Measurements from ENCODE around the gene LARGE1. TPM values are rescaled to one million over a fixed set of nuclear protein-coding genes. Genes with fewer than 3 reads are reported as not detected.

Gene LARGE1
- polyA plus RNA-seq, 3 donors: 0.05 to 0.13 TPM; not detected in 1

GRCh38 chr22:33357981-33358399 lies 562.3 kb downstream of the LARGE1 start:
- no peaks in the 10 kb centered on the region for H3K79me2 ChIP-seq (ENCODE audit: insufficient read depth, low read length)
- WGBS (ENCODE audit: insufficient coverage): 89% methylated on average over 1 of the region's 4 CpGs
- H3K9me3 ChIP-seq (replicated peaks in 1 of 2; ENCODE audit: control insufficient read depth in 1 of 2, insufficient read depth in 1 of 2, low read length in 2 of 2): peaks cover 0 to 16% of the 10 kb centered on the region in 2 donors
- peaks cover 4 to 29% (median 15%) of the 10 kb centered on the region in 7 donors for H3K9me3 Mint-ChIP-seq
- intact Hi-C loops (cut with micrococcal nuclease): no loop called here
- H3K4me1 Mint-ChIP-seq: no peaks in the 10 kb centered on the region
- no peak overlapping the region for H3K27ac ChIP-seq (ENCODE audit: low read depth in 1 of 2, low read length in 2 of 2)
- no peaks in the 10 kb centered on the region for H3K27me3 ChIP-seq (ENCODE audit: control insufficient read depth in 2 of 2, insufficient read depth in 2 of 2, low read length in 2 of 2)
- H3K4me2 ChIP-seq (replicated peaks; ENCODE audit: extremely low read depth, low read length, poor library complexity, severe bottlenecking): no peak overlapping the region
- no peak overlapping the region for H3K27ac Mint-ChIP-seq
- no peaks in the 10 kb centered on the region for H3K27me3 Mint-ChIP-seq (ENCODE audit: low read depth in 3 of 3)
- no peak overlapping the region for H3K4me3 ChIP-seq (replicated peaks in 1 of 3; ENCODE audit: low read depth in 2 of 3, low read length in 3 of 3)
- no peak for DNase-seq
- H3K9ac ChIP-seq (ENCODE audit: insufficient read depth, low read length, poor library complexity, severe bottlenecking): no peak overlapping the region
- H3K4me1 ChIP-seq (ENCODE audit: control insufficient read depth in 1 of 2, insufficient read depth in 2 of 2, low read length in 2 of 2): no peaks in the 10 kb centered on the region
- H3K36me3 Mint-ChIP-seq: no peaks in the 10 kb centered on the region
- no peak overlapping the region for H2AFZ ChIP-seq (ENCODE audit: insufficient read depth, low read depth, low read length, poor library complexity, severe bottlenecking)
- no peaks in the 10 kb centered on the region for H4K20me1 ChIP-seq (ENCODE audit: insufficient read depth, low read length)
- no peak for TF ChIP-seq CTCF (IDR thresholded peaks at IDR 0.05)
- H3K4me3 Mint-ChIP-seq: no peak overlapping the region
- no peaks in the 10 kb centered on the region for H3K36me3 ChIP-seq (replicated peaks in 1 of 2; ENCODE audit: control insufficient read depth in 1 of 2, insufficient read depth in 2 of 2, low read length in 2 of 2)

GRCh38 chr22:33354928-33355327 lies 565.3 kb downstream of the LARGE1 start:
- Histone ChIP-seq H3K4me1 (ENCODE audit: control insufficient read depth in 1 of 2, insufficient read depth in 2 of 2, low read length in 2 of 2) (no peaks in the 10 kb centered on the region), H3K27me3 (ENCODE audit: control insufficient read depth in 2 of 2, insufficient read depth in 2 of 2, low read length in 2 of 2) (no peaks in the 10 kb centered on the region), H4K20me1 (ENCODE audit: insufficient read depth, low read length) (no peaks in the 10 kb centered on the region), H3K79me2 (ENCODE audit: insufficient read depth, low read length) (no peaks in the 10 kb centered on the region), H2AFZ (ENCODE audit: insufficient read depth, low read depth, low read length, poor library complexity, severe bottlenecking) (no peak overlapping the region), H3K27ac (ENCODE audit: low read depth in 1 of 2, low read length in 2 of 2) (no peak overlapping the region), H3K36me3 (replicated peaks in 1 of 2; ENCODE audit: control insufficient read depth in 1 of 2, insufficient read depth in 2 of 2, low read length in 2 of 2) (no peaks in the 10 kb centered on the region), H3K4me3 (replicated peaks in 1 of 3; ENCODE audit: low read depth in 2 of 3, low read length in 3 of 3) (no peak overlapping the region), H3K4me2 (replicated peaks; ENCODE audit: extremely low read depth, low read length, poor library complexity, severe bottlenecking) (no peak overlapping the region), H3K9ac (ENCODE audit: insufficient read depth, low read length, poor library complexity, severe bottlenecking) (no peak overlapping the region), H3K9me3 (replicated peaks in 1 of 2; ENCODE audit: control insufficient read depth in 1 of 2, insufficient read depth in 1 of 2, low read length in 2 of 2) (peaks cover 5 to 19% of the 10 kb centered on the region in 2 donors)
- TF ChIP-seq CTCF (IDR thresholded peaks at IDR 0.05): no peak
- peaks cover 5 to 24% (median 16%) of the 10 kb centered on the region in 7 donors for H3K9me3 Mint-ChIP-seq
- no CpG with 5 or more reads among the region's 1 CpG for WGBS (ENCODE audit: insufficient coverage)
- intact Hi-C loops (cut with micrococcal nuclease): no loop called here
- DNase-seq: no peak
- no peak overlapping the region for H3K27ac Mint-ChIP-seq
- H3K36me3 Mint-ChIP-seq: no peaks in the 10 kb centered on the region
- no peaks in the 10 kb centered on the region for H3K4me1 Mint-ChIP-seq
- H3K27me3 Mint-ChIP-seq (ENCODE audit: low read depth in 3 of 3): no peaks in the 10 kb centered on the region
- no peak overlapping the region for H3K4me3 Mint-ChIP-seq
